HepG2 (cell line): ENCODE data around the gene CAMKMT. TPM values are rescaled to one million over a fixed set of nuclear protein-coding genes. Genes with fewer than 3 reads are reported as not detected.

ENCODE experiments used
- AGO1 ChIP-seq: fragments of 200-400 bp; formaldehyde crosslinking; IDR thresholded peaks from 2 replicates; pipeline ENCODE4 v1.6.1; 2017; ENCODE audit warnings: mild to moderate bottlenecking, low read depth, low read length, moderate library complexity; ENCODE audit not compliant: poor library complexity, severe bottlenecking
- AHDC1 ChIP-seq: sonication (generic); formaldehyde crosslinking; IDR thresholded peaks from 2 replicates; pipeline ENCODE4 v1.5.1; 2020; ENCODE audit warnings: mild to moderate bottlenecking, missing genetic modification reagents, borderline replicate concordance
- BHLHE40 ChIP-seq: IDR thresholded peaks from 2 replicates; pipeline ENCODE4 v1.6.1; 2011; ENCODE audit warnings: low read length, improper control_type of control experiment
- CREM ChIP-seq, 2 experiments: sonication (generic) in 1 of 2; formaldehyde crosslinking in 1 of 2; IDR thresholded peaks; 2 replicates each; pipeline versions ENCODE4 v1.4.0 to v1.6.1; 2016 to 2020; ENCODE audit warnings: antibody characterized with exemption in 1 of 2, mild to moderate bottlenecking in 1 of 2, missing genetic modification reagents in 1 of 2
- GABPB1 ChIP-seq: IDR thresholded peaks from 2 replicates; pipeline ENCODE4 v1.6.1; 2016; ENCODE audit warnings: mild to moderate bottlenecking, missing genetic modification reagents, moderate library complexity, missing compliant biosample characterization
- GFI1 ChIP-seq: sonication (generic); formaldehyde crosslinking; IDR thresholded peaks from 2 replicates; pipeline ENCODE4 v1.5.0; 2020; ENCODE audit warnings: missing genetic modification reagents, mild to moderate bottlenecking, borderline replicate concordance
- HDAC1 ChIP-seq: sonication (generic); formaldehyde crosslinking; IDR thresholded peaks from 2 replicates; pipeline ENCODE4 v1.5.1; 2020; ENCODE audit warnings: mild to moderate bottlenecking, missing genetic modification reagents
- HES4 ChIP-seq: sonication (generic); formaldehyde crosslinking; IDR thresholded peaks from 2 replicates; pipeline ENCODE4 v1.9.0; 2021; ENCODE audit warnings: mild to moderate bottlenecking, missing genetic modification reagents, borderline replicate concordance
- HNF4A ChIP-seq: sonication (generic); formaldehyde crosslinking; IDR thresholded peaks from 2 replicates; pipeline ENCODE4 v1.4.0; 2020; ENCODE audit warnings: missing genetic modification reagents
- PBX2 ChIP-seq: IDR thresholded peaks from 2 replicates; pipeline ENCODE4 v1.6.1; 2016; ENCODE audit warnings: control low read depth
- REXO4 ChIP-seq: sonication (generic); formaldehyde crosslinking; IDR thresholded peaks from 2 replicates; pipeline ENCODE4 v1.8.0; 2022; ENCODE audit warnings: missing genetic modification reagents, mild to moderate bottlenecking, borderline replicate concordance
- ZMYM4 ChIP-seq: sonication (generic); formaldehyde crosslinking; IDR thresholded peaks from 2 replicates; pipeline ENCODE4 v1.8.1; 2023; ENCODE audit warnings: mild to moderate bottlenecking, missing genetic modification reagents
- ZNF280D ChIP-seq: sonication (generic); formaldehyde crosslinking; IDR thresholded peaks from 2 replicates; pipeline ENCODE4 v1.5.1; 2020; ENCODE audit warnings: mild to moderate bottlenecking, missing genetic modification reagents
- ZNF414 ChIP-seq: sonication (generic); formaldehyde crosslinking; IDR thresholded peaks from 2 replicates; pipeline ENCODE4 v1.5.0; 2020; ENCODE audit warnings: missing genetic modification reagents
- ZNF674 ChIP-seq: sonication (generic); formaldehyde crosslinking; IDR thresholded peaks from 2 replicates; pipeline ENCODE4 v1.5.0; 2020; ENCODE audit warnings: low read depth, mild to moderate bottlenecking, missing genetic modification reagents
- ZNF703 ChIP-seq: sonication (generic); formaldehyde crosslinking; IDR thresholded peaks from 2 replicates; pipeline ENCODE4 v1.5.1; 2020; ENCODE audit warnings: missing genetic modification reagents, mild to moderate bottlenecking, moderate library complexity, borderline replicate concordance
- ZNF776 ChIP-seq: sonication (generic); formaldehyde crosslinking; IDR thresholded peaks from 2 replicates; pipeline ENCODE4 v1.4.0; 2020; ENCODE audit warnings: mild to moderate bottlenecking, missing genetic modification reagents
- ZSCAN30 ChIP-seq: sonication (generic); formaldehyde crosslinking; IDR thresholded peaks from 2 replicates; pipeline ENCODE4 v1.5.0; 2020; ENCODE audit warnings: mild to moderate bottlenecking, missing genetic modification reagents
- polyA plus RNA-seq, 8 experiments: library from polyadenylated mRNA; depleted of rRNA in 3 of 8; stranded (reverse) in 7 of 8; unstranded in 1 of 8; fragments of >200 nt; fragmentation: Illumina TruSeq in 4 of 8; extraction: Trizol in 4 of 8; gene quantifications; 2 replicates each; pipeline versions ENCODE4 v1.2.1 to v1.2.3, GENCODE V29; 2011 to 2016; ENCODE audit warnings: low read depth in 4 of 8, missing spikeins in 1 of 8, mixed read lengths in 1 of 8; ENCODE audit not compliant: insufficient read depth in 1 of 8
- total RNA-seq, 5 experiments: library from RNA; depleted of rRNA; stranded (reverse); fragments of >200 nt; fragmentation: Illumina TruSeq; extraction: Trizol; gene quantifications; 2 replicates each; pipeline ENCODE4 v1.2.3, GENCODE V29; 2016; ENCODE audit warnings: low read depth in 1 of 5

The CAMKMT gene
- total and polyA plus RNA-seq, 2 of the 13 experiments (the other 11 are each of a cell fraction or from before 2014, with no cell fraction given) = 6.9 to 20.8 TPM

GRCh38 chr2:44742057-44742456, 380.3 kb downstream of the CAMKMT start (continued):
- TF ChIP-seq GFI1 (CRISPR knock-in tag) = no peak
- no peak for TF ChIP-seq HES4
- TF ChIP-seq BHLHE40 = no peak
- TF ChIP-seq HDAC1 (CRISPR knock-in tag) = no peak
- peak; percentile 60; the same call in 1 of the 2 replicates for TF ChIP-seq ZMYM4 (CRISPR knock-in tag)
- no peak for TF ChIP-seq CREM (IDR thresholded peaks at IDR 0.05)
- TF ChIP-seq CREM (CRISPR knock-in tag; IDR thresholded peaks at IDR 0.05) = no peak
- no peak for TF ChIP-seq ZNF280D
- TF ChIP-seq GABPB1 = no peak
- TF ChIP-seq HNF4A = peak; percentile 78
- no peak for TF ChIP-seq REXO4 (CRISPR knock-in tag)
- TF ChIP-seq ZNF414 (CRISPR knock-in tag) = no peak
- no peak for TF ChIP-seq PBX2
- TF ChIP-seq ZNF776 (CRISPR knock-in tag) = no peak
- TF ChIP-seq ZSCAN30 = no peak
- no peak for TF ChIP-seq ZNF674
- no peak for TF ChIP-seq AHDC1 (CRISPR knock-in tag)
- no peak for TF ChIP-seq ZNF703 (CRISPR knock-in tag)
- no peak for TF ChIP-seq AGO1
- TF ChIP-seq, all 625 proteins: peak for 19
